GM18508 (cell line): ENCODE results near the gene CEP170B.
"Not testable (repeated sequence)": the region's sequence is repeated elsewhere in the genome, so short reads cannot be mapped to it uniquely, and the experiment has no call there.

Source experiments
- ATAC-seq: cut with Tn5 transposase; IDR thresholded peaks from one replicate; pipeline ENCODE4 v1.9.1; 2021; ENCODE audit warnings: moderate number of reproducible peaks; ENCODE audit not compliant: insufficient read depth, unreplicated experiment

The CEP170B gene

GRCh38 chr14:104903990-104904389 lies 38.9 kb downstream of the CEP170B start:
- no peak for ATAC-seq

- ATAC-seq, result not testable (repeated sequence)
Observed at GRCh38 chr14:104904650-104905578, 39.8 kb downstream of the CEP170B start.

DNA sequence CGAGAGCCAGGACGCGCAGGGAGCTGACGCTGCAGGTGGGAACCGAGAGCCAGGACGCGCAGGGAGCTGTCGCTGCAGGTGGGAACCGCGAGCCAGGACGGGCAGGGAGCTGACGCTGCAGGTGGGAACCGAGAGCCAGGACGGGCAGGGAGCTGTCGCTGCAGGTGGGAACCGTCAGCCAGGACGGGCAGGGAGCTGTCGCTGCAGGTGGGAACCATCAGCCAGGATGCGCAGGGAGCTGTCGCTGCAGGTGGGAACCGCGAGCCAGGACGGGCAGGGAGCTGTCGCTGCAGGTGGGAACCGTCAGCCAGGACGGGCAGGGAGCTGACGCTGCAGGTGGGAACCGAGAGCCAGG lies 40.5 kb downstream of the CEP170B start:
- not testable (repeated sequence) for ATAC-seq

GRCh38 chr14:104908303-104908702 lies 43.2 kb downstream of the CEP170B start:
- no peak for ATAC-seq

DNA sequence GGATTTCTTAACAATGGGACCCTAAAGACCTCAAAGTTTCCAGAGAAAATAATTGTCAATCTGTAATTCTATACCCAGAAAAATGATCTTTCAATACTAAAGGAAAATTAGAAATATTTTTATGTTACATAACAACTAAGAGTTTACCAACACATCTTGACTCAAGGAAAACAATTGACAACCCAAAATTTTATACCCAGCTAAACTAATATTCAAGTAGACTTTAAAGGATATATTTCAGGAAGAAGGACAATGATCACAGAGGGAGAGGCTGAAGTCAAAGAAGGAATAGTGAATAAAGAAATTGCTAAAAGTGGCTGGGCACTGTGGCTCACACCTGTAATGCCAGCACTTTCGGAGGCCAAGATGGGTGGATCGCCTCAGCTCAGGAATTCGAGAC lies 47.0 kb downstream of the CEP170B start:
- no peak for ATAC-seq

DNA sequence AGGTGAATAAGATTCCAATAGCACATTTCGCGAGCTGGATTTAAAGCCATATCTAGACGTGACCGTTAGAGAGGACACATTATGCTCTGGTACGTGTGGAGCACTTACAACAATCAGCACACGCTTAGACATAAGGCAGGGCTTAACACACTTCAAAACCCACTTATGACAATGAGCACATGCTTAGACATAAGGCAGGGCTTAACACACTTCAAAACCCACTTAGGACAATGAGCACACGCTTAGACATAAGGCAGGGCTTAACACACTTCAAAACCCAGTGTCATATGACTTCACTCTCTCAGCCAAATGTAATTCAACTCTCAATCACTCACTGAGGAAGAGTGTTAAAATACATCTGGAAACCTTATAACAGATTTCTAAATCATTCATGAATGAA lies 48.4 kb downstream of the CEP170B start:
- ATAC-seq, result no peak

DNA sequence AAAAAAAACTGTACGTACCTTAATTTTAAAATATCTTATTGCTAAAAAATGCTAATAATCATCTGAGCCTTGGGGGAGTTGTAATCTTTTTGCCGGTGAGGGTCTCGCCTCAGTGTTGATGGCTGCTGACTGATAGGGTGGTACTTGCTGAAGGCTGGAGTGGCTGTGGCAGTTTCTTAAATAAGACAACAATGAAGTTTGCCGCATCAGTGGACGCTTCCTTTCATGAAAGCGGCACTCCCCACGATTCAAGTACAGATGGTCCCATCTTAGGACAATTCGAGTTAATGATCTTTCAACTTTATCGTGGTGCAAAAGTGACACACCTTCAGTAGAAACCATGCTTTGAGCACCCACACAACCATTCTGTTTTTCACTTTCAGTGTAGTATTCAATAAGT lies 52.0 kb downstream of the CEP170B start:
- ATAC-seq, result no peak

GRCh38 chr14:104917993-104918392 lies 52.9 kb downstream of the CEP170B start:
- no peak for ATAC-seq

DNA sequence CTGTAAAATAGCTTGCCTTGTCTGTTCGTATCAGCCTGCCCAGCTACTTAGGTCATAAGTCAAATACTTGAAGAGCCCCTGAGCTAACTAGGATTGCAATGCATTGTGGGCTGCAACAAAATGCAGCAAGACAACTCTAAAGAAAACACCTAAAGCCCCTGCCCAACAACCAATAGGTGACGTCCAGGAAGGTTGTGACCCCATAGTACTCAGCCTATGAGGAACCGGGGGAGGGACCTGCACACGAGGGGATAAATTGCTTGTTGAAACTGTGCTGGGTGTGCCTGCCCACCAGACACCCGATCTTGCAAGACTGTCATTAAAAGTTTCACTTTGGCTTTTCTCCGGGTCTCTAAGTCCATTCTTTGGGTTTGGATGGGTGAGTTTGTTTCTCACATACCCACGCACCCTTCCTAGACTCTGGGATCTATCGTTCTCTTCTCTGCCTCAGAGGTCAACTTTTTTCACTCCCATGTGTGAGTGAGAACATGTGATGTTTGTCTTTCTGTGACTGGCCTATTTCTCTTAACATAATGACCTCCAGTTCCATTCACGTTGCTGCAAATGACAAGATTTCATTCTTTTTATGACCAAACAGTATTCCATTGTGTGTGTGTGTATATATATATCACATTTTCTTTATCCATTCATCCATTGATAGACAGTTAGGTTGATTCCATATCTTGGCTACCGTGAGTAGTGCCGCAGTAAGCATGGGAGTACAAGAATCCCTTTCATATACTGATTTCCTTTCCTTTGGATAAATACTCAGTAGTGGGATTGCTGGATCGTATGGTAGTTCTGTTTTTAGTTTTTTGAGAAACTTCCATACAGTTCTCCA lies 54.3 kb downstream of the CEP170B start:
- ATAC-seq, result not testable (repeated sequence)

DNA sequence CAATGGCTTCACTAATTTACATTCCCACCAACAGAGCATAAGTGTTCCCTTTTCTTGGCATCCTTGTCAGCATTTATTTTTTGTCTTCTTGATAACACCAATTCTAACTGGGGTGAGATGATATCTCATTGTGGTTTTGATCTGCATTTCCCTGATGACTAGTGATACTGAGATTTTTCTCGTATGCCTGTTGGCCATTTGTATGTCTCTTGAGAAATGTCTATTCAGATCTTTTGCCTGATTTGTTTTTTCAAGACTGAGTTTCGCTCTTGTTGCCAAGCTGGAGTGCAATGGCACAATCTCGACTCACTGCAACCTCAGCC lies 54.9 kb downstream of the CEP170B start:
- ATAC-seq, result no peak

DNA sequence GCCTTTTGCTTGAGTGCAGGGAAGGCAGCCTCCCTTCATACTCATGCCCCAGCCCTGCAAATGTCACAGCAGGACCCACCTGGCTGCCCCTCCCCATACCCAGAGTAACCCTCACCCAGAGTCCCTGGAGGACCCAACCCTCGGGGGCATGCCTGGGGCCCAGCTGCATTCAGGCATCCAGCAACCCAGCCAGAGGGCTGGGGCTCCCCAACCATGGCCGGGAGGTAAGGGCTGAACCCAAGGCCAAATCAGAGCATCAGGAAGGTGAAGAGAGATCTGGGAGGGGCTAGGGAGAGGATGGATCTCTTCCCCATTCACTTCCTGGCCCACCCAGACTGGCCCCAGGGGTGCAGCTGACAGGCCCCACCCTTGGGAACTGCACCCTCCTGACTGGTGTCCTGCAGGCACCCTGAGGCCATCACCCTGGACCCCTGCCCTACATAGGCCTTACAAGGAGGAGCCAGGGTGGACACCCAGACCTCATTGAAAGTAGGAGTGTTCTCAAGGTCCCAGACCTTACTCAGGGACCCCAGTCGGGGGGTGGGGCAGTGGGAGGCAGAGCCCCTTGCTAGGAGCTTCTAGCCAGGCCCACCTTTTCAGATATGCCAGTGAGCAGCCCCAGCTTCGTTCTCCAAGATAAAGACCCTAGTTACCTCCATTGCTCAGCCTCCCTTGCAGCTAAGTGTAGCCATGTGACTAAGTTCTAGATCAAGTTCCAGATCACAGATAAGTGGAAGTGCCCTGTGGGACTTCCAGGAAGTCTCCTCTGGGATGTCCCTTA lies 58.8 kb downstream of the CEP170B start:
- no peak for ATAC-seq

DNA sequence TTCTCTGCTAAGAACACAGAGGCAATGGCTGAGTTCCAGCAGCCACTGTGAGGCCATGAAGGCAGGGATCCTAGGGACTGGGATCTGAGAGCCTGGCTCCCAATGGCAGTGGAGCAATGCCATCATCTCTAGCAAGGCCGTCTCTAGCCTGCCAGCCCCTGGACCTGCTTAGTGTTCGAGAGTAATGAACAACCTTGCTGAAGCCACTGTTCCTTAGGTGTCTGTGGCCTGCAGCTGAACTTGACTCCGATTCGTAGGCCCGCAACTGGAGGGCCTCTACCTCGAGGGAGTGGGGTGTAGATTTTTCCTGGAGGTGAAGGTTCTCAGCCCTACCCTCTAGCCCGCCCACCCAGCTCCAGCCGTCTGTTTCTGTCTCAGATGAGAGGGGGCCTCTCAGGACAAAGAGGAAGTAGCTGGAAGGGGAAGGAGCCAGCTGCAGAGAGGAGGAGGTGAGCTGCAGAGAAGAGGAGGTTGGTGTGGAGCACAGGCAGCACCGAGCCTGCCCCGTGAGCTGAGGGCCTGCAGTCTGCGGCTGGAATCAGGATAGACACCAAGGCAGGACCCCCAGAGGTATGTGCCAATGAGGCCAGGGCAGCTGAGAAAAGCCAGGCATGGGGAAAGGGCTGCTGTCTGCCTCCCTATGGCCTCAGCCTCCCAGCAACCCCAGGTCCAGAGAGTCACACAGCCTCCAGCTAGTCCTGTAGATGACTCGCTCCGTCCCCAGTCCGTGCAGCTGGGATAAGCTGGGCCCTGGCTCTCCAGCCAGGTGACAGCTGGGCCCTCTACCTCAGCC lies 59.5 kb downstream of the CEP170B start, which contains the start of gene PLD4:
Gene PLD4 (plus strand): TSS at position 459 of the 793 bp plus-strand sequence. CDS start 2,262 bp downstream, outside the sequence.
- no peak for ATAC-seq

- ATAC-seq, result no peak
Observed at GRCh38 chr14:104925214-104925854, 60.3 kb downstream of the CEP170B start.

DNA sequence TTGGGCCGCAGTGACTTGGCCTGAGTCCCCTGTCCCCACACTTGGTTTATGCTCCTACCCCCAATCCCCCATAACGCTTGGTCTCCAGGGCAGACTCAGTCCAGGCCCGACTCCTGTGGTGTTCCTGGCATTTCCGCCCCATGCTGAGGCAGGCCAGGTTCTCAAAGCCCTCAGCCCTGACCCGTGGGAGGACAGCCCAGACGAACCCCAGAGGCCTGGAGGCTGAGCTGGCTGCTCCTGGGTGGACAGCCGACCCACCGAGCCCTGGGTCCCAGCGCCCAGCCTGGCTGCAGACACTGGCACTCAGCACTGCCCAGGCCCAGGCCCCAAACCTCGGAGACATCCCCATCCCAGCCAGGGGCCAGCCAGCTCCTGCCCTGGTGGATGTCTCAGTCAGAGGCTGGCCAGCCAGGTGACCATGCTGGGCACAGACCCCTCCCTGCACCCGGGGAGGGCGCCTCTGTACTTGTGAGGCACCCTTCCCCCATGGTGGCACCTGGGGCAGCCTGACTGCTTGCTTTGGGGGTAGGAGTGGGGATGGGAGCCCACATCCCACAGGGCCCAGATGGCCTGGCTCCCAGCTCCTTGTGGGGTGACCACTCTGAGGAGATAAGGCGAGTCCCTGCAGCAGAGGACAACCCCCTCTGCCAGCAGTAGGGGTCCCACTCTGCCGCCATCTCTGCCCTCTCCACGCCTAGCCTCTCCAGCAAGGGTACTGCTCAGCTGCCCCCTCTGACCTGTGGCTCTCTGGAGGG lies 61.0 kb downstream of the CEP170B start:
- ATAC-seq, result no peak

- ATAC-seq, result peak; percentile 75
Observed at GRCh38 chr14:104926619-104927431, 61.8 kb downstream of the CEP170B start.

- ATAC-seq, result no peak
Observed at GRCh38 chr14:104927432-104927816, 62.4 kb downstream of the CEP170B start.

DNA sequence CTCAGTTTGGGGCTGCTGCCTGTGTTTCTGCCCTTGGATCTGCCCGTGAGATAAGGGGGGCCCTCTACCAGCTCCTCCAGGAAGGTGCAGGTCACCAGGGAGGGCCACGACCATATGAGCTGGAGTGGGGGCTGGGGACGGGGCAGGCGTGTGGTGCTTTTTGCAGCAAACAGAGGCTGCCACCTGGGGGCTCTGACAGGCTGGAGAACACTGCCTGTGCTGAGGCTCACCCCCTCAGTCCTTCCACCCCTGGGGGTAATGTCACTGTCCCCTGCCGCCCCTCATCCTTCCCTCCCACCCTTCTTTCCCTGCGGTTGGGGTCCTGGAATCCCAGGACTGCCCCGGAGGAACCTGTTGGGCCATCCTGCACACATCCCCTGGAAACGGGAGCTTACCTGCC lies 62.8 kb downstream of the CEP170B start:
- ATAC-seq, result no peak
